Ishikawa (cell line): ENCODE measurements around the gene TMEM40.

Source experiments
- CEBPB ChIP-seq: IDR thresholded peaks from 2 replicates; pipeline ENCODE4 v1.6.1; 2012
- CREB1 ChIP-seq: IDR thresholded peaks from 2 replicates; pipeline ENCODE4 v1.6.1; 2012; ENCODE audit warnings: low read depth
- EGR1 ChIP-seq: IDR thresholded peaks from 2 replicates; pipeline ENCODE4 v1.6.1; 2012
- EP300 ChIP-seq: IDR thresholded peaks from 2 replicates; pipeline ENCODE4 v1.6.1; 2012; ENCODE audit warnings: borderline replicate concordance
- FOXM1 ChIP-seq: IDR thresholded peaks from 2 replicates; pipeline ENCODE4 v1.6.1; 2012; ENCODE audit warnings: low read depth, borderline replicate concordance
- NFIC ChIP-seq: IDR thresholded peaks from 2 replicates; pipeline ENCODE4 v1.6.1; 2012
- RAD21 ChIP-seq: IDR thresholded peaks from 2 replicates; pipeline ENCODE4 v1.6.1; 2012; ENCODE audit warnings: low read depth
- TAF1 ChIP-seq: IDR thresholded peaks from 2 replicates; pipeline ENCODE4 v1.6.1; 2012; ENCODE audit warnings: low read depth, mild to moderate bottlenecking
- TCF12 ChIP-seq: IDR thresholded peaks from 2 replicates; pipeline ENCODE4 v1.6.1; 2012; ENCODE audit warnings: low read depth
- TEAD4 ChIP-seq: IDR thresholded peaks from 2 replicates; pipeline ENCODE4 v1.6.1; 2012
- YY1 ChIP-seq: IDR thresholded peaks from 2 replicates; pipeline ENCODE4 v1.6.1; 2012; ENCODE audit warnings: low read depth
- ZBTB7A ChIP-seq: IDR thresholded peaks from 2 replicates; pipeline ENCODE4 v1.6.1; 2012; ENCODE audit warnings: low read depth
- TF ChIP-seq, protein P1 (sequence below): IDR thresholded peaks from 2 replicates; pipeline ENCODE4 v1.6.1; 2012; ENCODE audit warnings: low read depth, mild to moderate bottlenecking
- TF ChIP-seq, protein P2 (sequence below): IDR thresholded peaks from 2 replicates; pipeline ENCODE4 v1.6.1; 2012
- TF ChIP-seq, protein P3 (sequence below): IDR thresholded peaks from 2 replicates; pipeline ENCODE4 v1.6.1; 2012

Gene TMEM40

DNA sequence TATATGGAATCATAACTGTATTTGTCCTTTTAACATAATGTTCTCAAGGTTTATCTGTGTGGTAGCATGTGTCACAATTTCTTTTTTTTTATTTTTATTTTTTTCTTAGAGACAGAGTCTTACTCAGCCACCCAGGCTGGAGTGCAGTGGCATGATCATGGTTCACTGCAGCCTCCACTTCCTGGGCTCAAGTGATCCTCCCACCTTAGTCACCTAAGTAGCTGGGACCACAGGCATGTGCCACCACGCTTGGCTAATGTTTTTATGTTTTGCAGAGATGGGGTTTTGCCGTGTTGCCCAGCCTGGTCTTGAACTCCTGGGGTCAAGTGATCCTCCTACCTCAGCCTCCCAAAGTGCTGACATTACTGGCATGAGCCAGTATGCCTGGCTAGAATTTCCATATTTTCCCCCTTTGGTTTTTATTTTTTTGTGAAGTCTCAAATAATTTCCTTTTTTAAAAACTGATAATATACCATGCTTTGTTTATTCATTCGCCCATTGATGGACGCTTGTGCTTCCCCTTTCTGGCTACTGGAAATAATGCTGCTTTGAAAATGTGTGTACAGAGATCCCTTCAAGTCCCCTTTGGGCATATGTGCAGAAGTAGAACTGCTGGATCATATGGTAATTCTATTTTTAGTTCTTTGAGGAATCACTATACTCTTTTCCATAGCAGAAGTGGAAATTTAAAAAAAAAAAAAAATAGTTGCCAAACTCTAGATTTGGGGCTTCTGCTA lies 28.4 kb downstream of the TMEM40 start:
- TF ChIP-seq YY1 (no peak), TEAD4 (no peak), ZBTB7A (no peak), CREB1 (no peak), EP300 (no peak), TCF12 (no peak), NFIC (no peak), EGR1 (no peak), FOXM1 (no peak), CEBPB (no peak), RAD21 (no peak), TAF1 (no peak)
- TF ChIP-seq, protein P1, sequence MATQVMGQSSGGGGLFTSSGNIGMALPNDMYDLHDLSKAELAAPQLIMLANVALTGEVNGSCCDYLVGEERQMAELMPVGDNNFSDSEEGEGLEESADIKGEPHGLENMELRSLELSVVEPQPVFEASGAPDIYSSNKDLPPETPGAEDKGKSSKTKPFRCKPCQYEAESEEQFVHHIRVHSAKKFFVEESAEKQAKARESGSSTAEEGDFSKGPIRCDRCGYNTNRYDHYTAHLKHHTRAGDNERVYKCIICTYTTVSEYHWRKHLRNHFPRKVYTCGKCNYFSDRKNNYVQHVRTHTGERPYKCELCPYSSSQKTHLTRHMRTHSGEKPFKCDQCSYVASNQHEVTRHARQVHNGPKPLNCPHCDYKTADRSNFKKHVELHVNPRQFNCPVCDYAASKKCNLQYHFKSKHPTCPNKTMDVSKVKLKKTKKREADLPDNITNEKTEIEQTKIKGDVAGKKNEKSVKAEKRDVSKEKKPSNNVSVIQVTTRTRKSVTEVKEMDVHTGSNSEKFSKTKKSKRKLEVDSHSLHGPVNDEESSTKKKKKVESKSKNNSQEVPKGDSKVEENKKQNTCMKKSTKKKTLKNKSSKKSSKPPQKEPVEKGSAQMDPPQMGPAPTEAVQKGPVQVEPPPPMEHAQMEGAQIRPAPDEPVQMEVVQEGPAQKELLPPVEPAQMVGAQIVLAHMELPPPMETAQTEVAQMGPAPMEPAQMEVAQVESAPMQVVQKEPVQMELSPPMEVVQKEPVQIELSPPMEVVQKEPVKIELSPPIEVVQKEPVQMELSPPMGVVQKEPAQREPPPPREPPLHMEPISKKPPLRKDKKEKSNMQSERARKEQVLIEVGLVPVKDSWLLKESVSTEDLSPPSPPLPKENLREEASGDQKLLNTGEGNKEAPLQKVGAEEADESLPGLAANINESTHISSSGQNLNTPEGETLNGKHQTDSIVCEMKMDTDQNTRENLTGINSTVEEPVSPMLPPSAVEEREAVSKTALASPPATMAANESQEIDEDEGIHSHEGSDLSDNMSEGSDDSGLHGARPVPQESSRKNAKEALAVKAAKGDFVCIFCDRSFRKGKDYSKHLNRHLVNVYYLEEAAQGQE = no peak
- TF ChIP-seq, protein P2, sequence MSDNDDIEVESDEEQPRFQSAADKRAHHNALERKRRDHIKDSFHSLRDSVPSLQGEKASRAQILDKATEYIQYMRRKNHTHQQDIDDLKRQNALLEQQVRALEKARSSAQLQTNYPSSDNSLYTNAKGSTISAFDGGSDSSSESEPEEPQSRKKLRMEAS = no peak
- TF ChIP-seq, protein P3, sequence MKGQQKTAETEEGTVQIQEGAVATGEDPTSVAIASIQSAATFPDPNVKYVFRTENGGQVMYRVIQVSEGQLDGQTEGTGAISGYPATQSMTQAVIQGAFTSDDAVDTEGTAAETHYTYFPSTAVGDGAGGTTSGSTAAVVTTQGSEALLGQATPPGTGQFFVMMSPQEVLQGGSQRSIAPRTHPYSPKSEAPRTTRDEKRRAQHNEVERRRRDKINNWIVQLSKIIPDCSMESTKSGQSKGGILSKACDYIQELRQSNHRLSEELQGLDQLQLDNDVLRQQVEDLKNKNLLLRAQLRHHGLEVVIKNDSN = no peak

DNA sequence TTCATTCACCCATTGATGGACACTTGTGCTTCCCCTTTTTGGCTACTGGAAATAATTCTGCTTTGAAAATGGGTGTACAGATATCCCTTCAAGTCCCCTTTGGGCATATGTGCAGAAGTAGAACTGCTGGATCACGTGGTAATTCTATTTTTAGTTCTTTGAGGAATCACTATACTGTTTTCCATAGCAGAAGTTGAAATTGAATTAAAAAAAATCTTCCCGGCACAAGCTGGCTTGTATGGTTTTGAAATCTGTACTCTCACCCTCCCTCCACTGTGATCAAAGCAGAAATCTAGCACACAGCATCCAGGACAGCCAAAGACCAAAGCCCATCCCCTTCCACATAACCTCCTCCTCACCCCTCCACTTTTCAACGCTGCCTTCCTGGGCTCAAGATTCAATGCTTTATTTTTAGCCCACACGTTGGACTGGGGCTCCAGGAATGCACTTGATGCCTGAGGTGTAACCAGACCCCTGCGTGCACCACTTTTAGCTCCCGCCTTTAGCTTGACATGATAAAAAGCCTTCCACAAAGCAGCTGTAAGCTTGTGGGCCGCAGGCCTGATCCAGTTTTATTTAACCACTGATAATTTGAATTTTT lies 29.9 kb downstream of the TMEM40 start:
- TF ChIP-seq, protein P2 = no peak
- no peak for TF ChIP-seq RAD21
- no peak for TF ChIP-seq YY1
- TF ChIP-seq ZBTB7A = no peak
- TF ChIP-seq, protein P3 = no peak
- TF ChIP-seq FOXM1 = no peak
- no peak for TF ChIP-seq EP300
- TF ChIP-seq TAF1 = no peak
- no peak for TF ChIP-seq EGR1

DNA sequence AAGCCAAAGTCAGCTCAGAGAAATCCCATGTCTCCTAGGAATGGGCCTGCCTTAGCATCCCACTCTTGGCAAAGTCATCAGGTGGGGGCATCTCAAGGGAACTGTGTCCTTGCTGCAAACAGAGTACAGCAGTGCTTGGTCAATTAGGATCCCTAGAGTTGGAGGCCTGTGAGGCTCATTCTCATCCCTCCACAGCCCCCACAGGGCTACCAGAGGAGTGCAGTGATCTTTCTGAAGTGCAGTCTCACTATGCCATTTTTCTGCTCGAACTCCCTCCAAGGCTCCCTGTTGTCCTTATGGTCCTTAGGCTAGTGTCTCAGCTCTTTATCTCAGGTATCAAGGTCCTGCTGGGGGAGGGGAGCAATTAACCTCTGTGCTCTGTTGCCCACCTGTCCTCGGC lies 31.1 kb downstream of the TMEM40 start:
- TF ChIP-seq, protein P1 = no peak
- TF ChIP-seq EGR1 (no peak), RAD21 (no peak), EP300 (no peak), TAF1 (no peak), CREB1 (no peak), TEAD4 (no peak)
- TF ChIP-seq, protein P3 = no peak
- TF ChIP-seq, protein P2 = no peak

DNA sequence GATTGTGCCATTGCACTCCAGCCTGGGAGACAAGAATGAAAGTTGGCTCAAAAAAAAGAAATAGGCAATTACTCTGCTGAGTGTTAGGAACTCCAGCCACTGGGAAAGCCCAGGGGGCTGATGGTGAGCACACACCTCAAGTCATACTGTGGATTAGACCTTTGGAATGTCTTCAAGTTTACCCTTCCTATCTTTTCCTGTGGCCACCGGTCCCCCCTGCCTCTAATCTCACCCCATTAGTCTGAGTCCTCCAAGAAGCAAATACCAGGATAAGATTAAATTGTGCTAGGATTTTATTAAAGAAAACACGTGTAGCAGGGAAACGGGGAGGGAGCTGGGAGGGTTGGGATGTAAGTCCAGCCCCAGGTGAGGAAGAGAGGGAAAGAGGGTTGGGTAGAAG lies 31.6 kb downstream of the TMEM40 start:
- TF ChIP-seq TAF1 (no peak), EP300 (no peak)
- TF ChIP-seq, protein P2 = no peak

DNA sequence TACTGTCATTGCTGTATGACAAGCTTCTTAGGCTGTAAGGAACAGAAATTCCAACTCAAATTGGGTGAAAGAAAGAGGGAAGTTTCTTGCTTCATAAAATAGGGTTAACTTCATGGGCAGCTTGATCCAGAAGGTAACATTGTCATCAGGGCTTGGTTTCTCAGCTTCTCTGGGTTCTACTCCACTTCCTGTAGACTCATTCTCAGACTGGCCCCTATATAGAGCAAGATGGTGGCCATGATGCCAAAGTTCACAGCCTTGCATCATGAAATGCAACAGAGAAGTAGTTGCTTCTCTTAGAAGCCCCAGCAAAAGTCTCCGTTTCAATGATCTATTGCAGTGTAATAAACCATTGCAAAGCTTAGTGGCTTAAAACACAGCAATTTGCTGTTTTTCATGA lies 33.6 kb downstream of the TMEM40 start:
- TF ChIP-seq EP300 = no peak
- TF ChIP-seq FOXM1 = no peak
- no peak for TF ChIP-seq CEBPB
- TF ChIP-seq TCF12 = no peak
- TF ChIP-seq RAD21 = no peak
- TF ChIP-seq CREB1 = no peak
- TF ChIP-seq, protein P2 = no peak
- TF ChIP-seq EGR1 = no peak
- no peak for TF ChIP-seq TAF1
- TF ChIP-seq, protein P3 = no peak
- TF ChIP-seq ZBTB7A = no peak
- TF ChIP-seq TEAD4 = no peak
- TF ChIP-seq, protein P1 = no peak
- TF ChIP-seq NFIC = no peak
- TF ChIP-seq YY1 = no peak
